HEK293T (cell line): ENCODE measurements around the gene CREB5.

Experiments used
- CTCF ChIA-PET: fragments of 350-600 bp; formaldehyde crosslinking; extraction: SDS; loops from one replicate; lab custom pipeline; 2021; ENCODE audit warnings: antibody characterized with exemption, inconsistent platforms; lab: Yijun Ruan, JAX
- POLR2A ChIA-PET: fragments of 350-600 bp; formaldehyde crosslinking; extraction: SDS; loops from one replicate; lab custom pipeline; 2020; ENCODE audit warnings: antibody characterized with exemption, inconsistent platforms; lab: Yijun Ruan, JAX
- DNase-seq: peaks from one replicate; pipeline ENCODE4 v3.0.0; 2012; ENCODE audit warnings: mixed read lengths; ENCODE audit errors: extremely low spot score
- ARNT ChIP-seq: fragments of 450-650 bp; IDR thresholded peaks from 2 replicates; pipeline ENCODE4 v1.6.1; 2017; ENCODE audit warnings: mild to moderate bottlenecking
- BHLHE40 ChIP-seq: fragments of 450-650 bp; IDR thresholded peaks from 2 replicates; pipeline ENCODE4 v1.6.1; 2016; ENCODE audit warnings: mild to moderate bottlenecking, moderate library complexity, borderline replicate concordance
- CTBP1 ChIP-seq: fragments of 450-650 bp; IDR thresholded peaks from 2 replicates; pipeline ENCODE4 v1.6.1; 2016; ENCODE audit warnings: borderline replicate concordance
- ELF4 ChIP-seq: fragments of 450-650 bp; IDR thresholded peaks from 2 replicates; pipeline ENCODE4 v1.6.1; 2017; ENCODE audit warnings: antibody characterized with exemption
- FOXA1 ChIP-seq: fragments of 450-650 bp; IDR thresholded peaks from 2 replicates; pipeline ENCODE4 v1.6.1; 2016; ENCODE audit warnings: mild to moderate bottlenecking
- FOXK2 ChIP-seq: fragments of 450-650 bp; IDR thresholded peaks from 2 replicates; pipeline ENCODE4 v1.6.1; 2016; ENCODE audit warnings: mild to moderate bottlenecking
- FOXM1 ChIP-seq: fragments of 450-650 bp; IDR thresholded peaks from 2 replicates; pipeline ENCODE4 v1.6.1; 2017; ENCODE audit warnings: mild to moderate bottlenecking, borderline replicate concordance
- HDGF ChIP-seq: fragments of 450-650 bp; IDR thresholded peaks from 2 replicates; pipeline ENCODE4 v1.6.1; 2017; ENCODE audit warnings: antibody characterized with exemption, borderline replicate concordance
- L3MBTL2 ChIP-seq: fragments of 450-650 bp; conservative IDR thresholded peaks from 2 replicates; pipeline ENCODE4 v1.6.1; 2016; ENCODE audit warnings: mild to moderate bottlenecking
- LEF1 ChIP-seq: fragments of 450-650 bp; IDR thresholded peaks from 2 replicates; pipeline ENCODE4 v1.6.1; 2017; ENCODE audit warnings: mild to moderate bottlenecking, borderline replicate concordance
- NFRKB ChIP-seq: fragments of 450-650 bp; IDR thresholded peaks from 2 replicates; pipeline ENCODE4 v1.6.1; 2016; ENCODE audit warnings: mild to moderate bottlenecking, moderate library complexity
- SP1 ChIP-seq: fragments of 450-650 bp; IDR thresholded peaks from 2 replicates; pipeline ENCODE4 v1.6.1; 2017
- SUZ12 ChIP-seq: fragments of 450-650 bp; IDR thresholded peaks from 2 replicates; pipeline ENCODE4 v1.6.1; 2016; ENCODE audit warnings: mild to moderate bottlenecking
- TARDBP ChIP-seq: fragments of 450-650 bp; IDR thresholded peaks from 2 replicates; pipeline ENCODE4 v1.6.1; 2016
- ZNF384 ChIP-seq: fragments of 450-650 bp; IDR thresholded peaks from 2 replicates; pipeline ENCODE4 v1.6.1; 2016
- TF ChIP-seq, protein P1 (sequence below): fragments of 450-650 bp; IDR thresholded peaks from 2 replicates; pipeline ENCODE4 v1.6.1; 2016

Gene CREB5

GRCh38 chr7:28697913-28698563 lies 285.7 kb downstream of the CREB5 start:
- ChIA-PET POLR2A (interaction anchor here (1.1 kb wide), 1 partner anchor 12 kb away, joined by 3 read pairs; no protein-coding TSS in a partner anchor), CTCF (no interaction called here)
- DNase-seq = no peak
- TF ChIP-seq BHLHE40 (no peak), ARNT (no peak), CTBP1 (no peak), FOXM1 (no peak), TARDBP (no peak), ZNF384 (no peak), ELF4 (no peak), SUZ12 (no peak), HDGF (no peak), FOXA1 (no peak), SP1 (no peak), LEF1 (no peak), NFRKB (no peak), L3MBTL2 (no peak), FOXK2 (no peak)
- TF ChIP-seq, protein P1, sequence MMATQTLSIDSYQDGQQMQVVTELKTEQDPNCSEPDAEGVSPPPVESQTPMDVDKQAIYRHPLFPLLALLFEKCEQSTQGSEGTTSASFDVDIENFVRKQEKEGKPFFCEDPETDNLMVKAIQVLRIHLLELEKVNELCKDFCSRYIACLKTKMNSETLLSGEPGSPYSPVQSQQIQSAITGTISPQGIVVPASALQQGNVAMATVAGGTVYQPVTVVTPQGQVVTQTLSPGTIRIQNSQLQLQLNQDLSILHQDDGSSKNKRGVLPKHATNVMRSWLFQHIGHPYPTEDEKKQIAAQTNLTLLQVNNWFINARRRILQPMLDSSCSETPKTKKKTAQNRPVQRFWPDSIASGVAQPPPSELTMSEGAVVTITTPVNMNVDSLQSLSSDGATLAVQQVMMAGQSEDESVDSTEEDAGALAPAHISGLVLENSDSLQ = no peak

- DNase-seq = no peak
- POLR2A ChIA-PET = interaction anchor here (1.1 kb wide), 1 partner anchor 13 kb away, joined by 3 read pairs; no protein-coding TSS in a partner anchor
- TF ChIP-seq ZNF384 (no peak), LEF1 (no peak), ARNT (no peak), NFRKB (no peak), FOXA1 (no peak), TARDBP (no peak), FOXK2 (no peak)
- TF ChIP-seq, protein P1 = no peak
- CTCF ChIA-PET = no interaction called here
Observed at GRCh38 chr7:28698840-28699239, 286.5 kb downstream of the CREB5 start.

- DNase-seq = no peak
- ChIA-PET CTCF (interaction anchor here (0.8 kb wide), 1 partner anchor 140 kb away, joined by 3 read pairs; no protein-coding TSS in a partner anchor), POLR2A (interaction anchor here (1.1 kb wide), 1 partner anchor 14 kb away, joined by 5 read pairs; no protein-coding TSS in a partner anchor)
- TF ChIP-seq NFRKB (no peak), CTBP1 (no peak), ELF4 (no peak), ARNT (no peak), SP1 (no peak), HDGF (no peak), FOXK2 (no peak)
- TF ChIP-seq, protein P1 = no peak
Observed at GRCh38 chr7:28700096-28700495, 287.8 kb downstream of the CREB5 start.

DNA sequence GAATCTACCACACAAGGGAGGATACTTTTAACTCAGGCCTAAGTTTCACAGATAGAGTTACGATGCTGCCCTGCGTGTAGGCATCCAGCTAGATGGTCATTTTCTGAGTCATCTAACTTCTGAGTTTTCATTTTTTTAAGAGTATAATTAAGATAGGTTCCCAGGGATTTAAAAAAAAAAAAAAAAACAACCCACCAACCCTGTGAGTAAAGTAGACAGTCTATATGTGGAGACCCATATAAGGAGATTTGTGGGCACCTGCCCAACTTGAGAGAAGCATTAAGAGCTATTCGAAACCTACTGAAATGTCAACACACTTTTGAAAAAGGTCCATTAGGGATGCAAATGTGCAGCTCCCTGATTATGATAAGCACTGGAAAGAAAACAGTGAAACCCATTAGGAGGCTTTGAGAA lies 288.5 kb downstream of the CREB5 start:
- TF ChIP-seq ZNF384 = peak; percentile 43; the same call in 1 of the 2 replicates
- TF ChIP-seq FOXK2 = no peak
- CTCF ChIA-PET = interaction anchor here (0.8 kb wide), 2 partner anchors 139 to 165 kb away, joined by 3 read pairs; no protein-coding TSS in a partner anchor
- POLR2A ChIA-PET = interaction anchor here (1.1 kb wide), 1 partner anchor 15 kb away, joined by 5 read pairs; no protein-coding TSS in a partner anchor
- DNase-seq = peak; percentile 13

- POLR2A ChIA-PET = no interaction called here
- TF ChIP-seq SUZ12 (no peak), FOXK2 (no peak), LEF1 (no peak), ELF4 (no peak), TARDBP (no peak), FOXM1 (no peak), NFRKB (no peak), FOXA1 (no peak), ZNF384 (no peak), CTBP1 (no peak), HDGF (no peak), L3MBTL2 (no peak), SP1 (no peak), ARNT (no peak), BHLHE40 (no peak)
- TF ChIP-seq, protein P1 = no peak
Observed at GRCh38 chr7:28701731-28702130, 289.4 kb downstream of the CREB5 start.

GRCh38 chr7:28702171-28702570 lies 289.9 kb downstream of the CREB5 start:
- no peak for DNase-seq
- TF ChIP-seq CTBP1 (no peak), HDGF (no peak)
- CTCF ChIA-PET = no interaction called here
- POLR2A ChIA-PET = no interaction called here

More at GRCh38 chr7:28701731-28702130, 289.4 kb downstream of the CREB5 start:
- no peak for DNase-seq
- CTCF ChIA-PET = no interaction called here
